SK-N-MC (cell line): Measurements from ENCODE around the gene ELOVL7.

ENCODE experiments used
- DNase-seq: peaks from one replicate; pipeline ENCODE4 v3.0.0-alpha.2; 2011; ENCODE audit warnings: low read depth, low spot score
- H3K27ac ChIP-seq: fragments of 200-600 bp; sonication (generic); 2 replicates; pipeline ENCODE4 v1.5.1; 2016; ENCODE audit warnings: mixed run types
- H3K36me3 ChIP-seq: fragments of 200-600 bp; sonication (generic); 2 replicates; pipeline ENCODE4 v1.6.1; 2017; ENCODE audit warnings: antibody characterized with exemption, low read length, mixed read lengths; ENCODE audit not compliant: insufficient read depth
- H3K4me3 ChIP-seq: fragments of 200-600 bp; sonication (generic); 2 replicates; pipeline ENCODE4 v1.5.1; 2016
- H3K9ac ChIP-seq: fragments of 200-600 bp; sonication (generic); 2 replicates; pipeline ENCODE4 v1.8.0; 2017; ENCODE audit warnings: mixed run types, mixed read lengths; ENCODE audit not compliant: insufficient read length
- H3K9me3 ChIP-seq: fragments of 200-600 bp; sonication (generic); 2 replicates; pipeline ENCODE4 v1.6.1; 2017; ENCODE audit warnings: low read depth, mild to moderate bottlenecking, antibody characterized with exemption, low read length, moderate library complexity, mixed read lengths
- EZH2 ChIP-seq: fragments of 200-600 bp; sonication (generic); IDR thresholded peaks from one replicate; pipeline ENCODE4 v1.6.1; 2017; ENCODE audit warnings: antibody characterized with exemption
- FOXP2 ChIP-seq: optimal IDR thresholded peaks from 2 replicates; pipeline ENCODE3; 2011; ENCODE audit warnings: mild to moderate bottlenecking, moderate library complexity; ENCODE audit not compliant: insufficient read depth; ENCODE audit errors: extremely low read length, control extremely low read depth
- POLR2AphosphoS5 ChIP-seq: IDR thresholded peaks from 2 replicates; pipeline ENCODE4 v1.6.1; 2012; ENCODE audit warnings: mild to moderate bottlenecking, low read depth, low read length, borderline replicate concordance

Gene ELOVL7

DNA sequence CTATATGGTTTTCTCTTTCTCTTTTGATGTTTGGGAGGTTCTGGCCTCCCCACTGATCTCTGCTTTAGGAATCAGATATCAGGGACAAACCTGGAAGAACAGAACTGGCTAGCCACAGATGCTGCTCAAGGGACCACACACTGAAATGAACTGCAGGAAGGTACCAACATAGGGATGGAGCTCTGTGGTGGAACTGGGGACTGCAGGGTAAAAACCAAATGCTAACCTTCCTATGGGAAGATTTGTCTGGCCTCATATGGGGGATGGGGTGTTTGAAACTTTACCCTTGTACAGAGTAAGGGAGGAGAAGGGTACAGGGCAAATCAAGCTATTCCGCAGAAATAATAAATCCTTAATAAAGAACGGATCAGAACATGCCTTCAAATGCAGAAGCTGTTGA, 49.4 kb downstream of the ELOVL7 start:
- Histone ChIP-seq H3K9ac (no peak overlapping the region), H3K9me3 (no peaks in the 10 kb centered on the region), H3K4me3 (no peak overlapping the region), H3K27ac (no peak overlapping the region), H3K36me3 (no peaks in the 10 kb centered on the region)
- no peak for TF ChIP-seq EZH2
- TF ChIP-seq POLR2AphosphoS5, result no peak
- TF ChIP-seq FOXP2, result no peak
- DNase-seq, result no peak

- Histone ChIP-seq H3K9me3 (no peaks in the 10 kb centered on the region), H3K4me3 (no peak overlapping the region), H3K9ac (no peak overlapping the region), H3K27ac (no peak overlapping the region), H3K36me3 (no peaks in the 10 kb centered on the region)
- TF ChIP-seq EZH2 (no peak), FOXP2 (no peak), POLR2AphosphoS5 (no peak)
- DNase-seq, result no peak
Observed at GRCh38 chr5:60792438-60792837, 51.6 kb downstream of the ELOVL7 start.

GRCh38 chr5:60789551-60789950, 54.5 kb downstream of the ELOVL7 start:
- H3K27ac ChIP-seq, result no peak overlapping the region
- H3K4me3 ChIP-seq, result no peak overlapping the region
- no peaks in the 10 kb centered on the region for H3K9me3 ChIP-seq
- TF ChIP-seq EZH2 (no peak), POLR2AphosphoS5 (no peak)
- no peak overlapping the region for H3K9ac ChIP-seq
- no peak for DNase-seq
- no peaks in the 10 kb centered on the region for H3K36me3 ChIP-seq

DNA sequence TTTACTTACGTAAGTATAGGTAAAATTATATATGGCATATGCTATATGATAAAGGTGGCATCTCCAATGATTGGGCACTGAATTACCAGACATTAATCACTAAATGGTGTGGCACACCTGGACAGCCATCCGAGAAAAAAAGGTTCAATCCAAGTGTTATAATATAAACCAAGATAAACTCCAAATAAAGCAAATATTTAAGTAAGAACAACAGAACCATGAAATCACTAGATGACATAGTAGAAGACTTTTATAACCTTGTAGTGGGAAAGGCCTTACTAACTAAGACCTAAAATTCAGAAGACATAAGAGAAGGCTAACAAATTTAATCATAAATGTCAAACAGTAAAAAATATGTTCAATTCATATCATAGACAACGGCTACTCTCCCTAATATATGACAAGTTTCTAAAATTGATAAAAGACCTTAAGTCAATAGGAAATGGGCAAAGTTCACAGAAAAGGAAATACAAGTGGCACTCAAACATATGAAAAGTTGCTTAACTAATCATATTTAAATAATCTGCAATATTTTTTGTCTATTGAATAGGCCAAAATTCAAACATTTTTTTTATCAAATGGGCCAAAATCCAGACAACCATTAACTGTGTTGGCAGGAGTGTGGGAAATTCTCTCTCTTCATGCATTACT, 55.1 kb downstream of the ELOVL7 start:
- H3K36me3 ChIP-seq, result no peaks in the 10 kb centered on the region
- H3K9ac ChIP-seq, result no peak overlapping the region
- no peak for DNase-seq
- no peaks in the 10 kb centered on the region for H3K9me3 ChIP-seq
- no peak for TF ChIP-seq POLR2AphosphoS5
- TF ChIP-seq FOXP2, result no peak
- no peak for TF ChIP-seq EZH2
- H3K27ac ChIP-seq, result no peak overlapping the region
- H3K4me3 ChIP-seq, result no peak overlapping the region

- H3K27ac ChIP-seq, result no peak overlapping the region
- no peak overlapping the region for H3K4me3 ChIP-seq
- TF ChIP-seq POLR2AphosphoS5 (no peak), EZH2 (no peak), FOXP2 (no peak)
- no peaks in the 10 kb centered on the region; the same call in 1 of the 2 replicates for H3K9me3 ChIP-seq
- no peak for DNase-seq
- H3K9ac ChIP-seq, result no peak overlapping the region
- no peaks in the 10 kb centered on the region for H3K36me3 ChIP-seq
Observed at GRCh38 chr5:60779466-60779865, 64.6 kb downstream of the ELOVL7 start.

DNA sequence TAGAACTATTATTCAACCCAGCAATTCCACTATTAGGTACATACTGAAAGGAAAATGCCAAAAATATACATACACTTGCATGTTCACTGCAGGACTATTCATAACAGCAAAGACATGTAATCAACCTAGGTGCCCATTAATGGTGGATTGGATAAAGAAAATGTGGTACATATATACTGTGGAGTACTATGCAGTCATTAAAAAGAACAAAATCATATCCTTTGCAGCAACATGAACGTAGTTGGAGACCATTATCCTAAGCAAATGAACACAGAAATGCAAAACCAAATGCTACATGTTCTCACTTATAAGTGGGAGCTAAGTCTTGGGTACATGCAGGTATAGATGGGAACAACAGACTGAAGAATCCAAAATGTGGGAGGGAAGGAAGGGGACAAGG, 67.7 kb downstream of the ELOVL7 start:
- no peak for DNase-seq
- TF ChIP-seq EZH2 (no peak), FOXP2 (no peak), POLR2AphosphoS5 (no peak)
- H3K27ac ChIP-seq, result no peak overlapping the region
- no peaks in the 10 kb centered on the region; the same call in 1 of the 2 replicates for H3K9me3 ChIP-seq
- no peak overlapping the region for H3K9ac ChIP-seq
- H3K4me3 ChIP-seq, result no peak overlapping the region
- no peaks in the 10 kb centered on the region for H3K36me3 ChIP-seq

DNA sequence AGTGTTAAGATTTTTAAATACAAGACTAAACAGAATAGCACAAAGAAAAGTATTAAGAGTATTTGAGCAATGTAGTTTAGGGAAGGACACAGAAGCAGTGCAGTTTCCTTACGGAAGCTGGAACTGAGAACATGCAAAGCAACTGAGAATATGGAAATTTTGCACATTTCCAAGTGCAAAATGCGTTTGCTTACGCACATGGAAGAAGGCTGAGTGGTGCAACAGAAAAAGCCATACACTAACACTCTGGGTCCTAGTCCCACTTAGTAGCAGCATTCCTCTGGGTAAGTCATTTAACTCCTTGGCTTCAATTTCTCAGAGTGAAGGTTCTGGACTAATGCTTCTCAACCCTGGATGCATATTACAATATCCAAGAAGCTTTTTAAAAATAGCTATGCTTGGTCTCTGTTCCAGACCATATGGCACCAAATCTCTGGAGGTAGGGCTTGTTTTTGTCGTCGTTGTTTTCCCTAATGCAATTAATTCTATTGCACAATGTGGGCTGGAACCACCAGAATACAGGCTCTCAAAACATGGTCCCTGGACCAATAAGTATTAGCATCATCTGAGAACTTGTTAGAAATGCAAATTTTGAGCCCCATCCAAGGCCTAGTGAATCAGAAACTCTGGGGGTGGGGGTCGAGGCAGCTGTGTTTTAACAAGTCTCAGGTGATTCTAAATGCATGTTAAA, 78.9 kb downstream of the ELOVL7 start:
- no peak overlapping the region for H3K27ac ChIP-seq
- H3K9ac ChIP-seq, result no peak overlapping the region
- TF ChIP-seq POLR2AphosphoS5, result no peak
- H3K4me3 ChIP-seq, result no peak overlapping the region
- H3K36me3 ChIP-seq, result no peaks in the 10 kb centered on the region
- DNase-seq, result no peak
- H3K9me3 ChIP-seq, result no peaks in the 10 kb centered on the region

GRCh38 chr5:60763061-60763460, 81.0 kb downstream of the ELOVL7 start:
- Histone ChIP-seq H3K9ac (no peak overlapping the region), H3K9me3 (no peaks in the 10 kb centered on the region), H3K36me3 (no peaks in the 10 kb centered on the region), H3K4me3 (no peak overlapping the region), H3K27ac (no peak overlapping the region)
- DNase-seq, result no peak
- TF ChIP-seq EZH2 (no peak), POLR2AphosphoS5 (no peak), FOXP2 (no peak)

DNA sequence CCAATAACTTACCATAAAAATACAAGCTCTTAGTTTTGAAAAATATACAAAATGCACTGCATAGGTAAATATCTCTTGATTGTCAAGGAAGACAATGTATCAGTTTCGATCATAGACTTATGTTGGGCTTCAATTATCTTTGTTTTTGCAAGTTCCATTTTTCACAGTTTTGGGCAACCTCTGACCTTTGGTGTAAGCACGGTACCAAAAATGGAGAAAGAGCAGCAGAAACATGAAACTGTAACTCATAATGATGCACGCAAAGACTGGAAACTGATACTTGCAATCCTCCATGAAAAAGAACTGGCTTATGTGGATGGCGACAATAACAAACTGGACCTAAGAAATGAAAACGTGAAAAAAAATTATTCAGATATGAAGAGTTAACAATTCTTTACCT, 89.6 kb downstream of the ELOVL7 start:
- no peak overlapping the region for H3K9ac ChIP-seq
- no peak for DNase-seq
- H3K4me3 ChIP-seq, result no peak overlapping the region
- H3K27ac ChIP-seq, result no peak overlapping the region
- TF ChIP-seq FOXP2 (no peak), EZH2 (no peak), POLR2AphosphoS5 (no peak)
- no peaks in the 10 kb centered on the region for H3K9me3 ChIP-seq
- H3K36me3 ChIP-seq, result no peaks in the 10 kb centered on the region
